ENCODE data around the gene SETD7. TPM values are rescaled to one million over a fixed set of nuclear protein-coding genes. Genes with fewer than 3 reads are reported as not detected.

Gene SETD7
- total and polyA plus RNA-seq, 2 experiments from 2014 or later = 4.8 to 20.4 TPM

DNA sequence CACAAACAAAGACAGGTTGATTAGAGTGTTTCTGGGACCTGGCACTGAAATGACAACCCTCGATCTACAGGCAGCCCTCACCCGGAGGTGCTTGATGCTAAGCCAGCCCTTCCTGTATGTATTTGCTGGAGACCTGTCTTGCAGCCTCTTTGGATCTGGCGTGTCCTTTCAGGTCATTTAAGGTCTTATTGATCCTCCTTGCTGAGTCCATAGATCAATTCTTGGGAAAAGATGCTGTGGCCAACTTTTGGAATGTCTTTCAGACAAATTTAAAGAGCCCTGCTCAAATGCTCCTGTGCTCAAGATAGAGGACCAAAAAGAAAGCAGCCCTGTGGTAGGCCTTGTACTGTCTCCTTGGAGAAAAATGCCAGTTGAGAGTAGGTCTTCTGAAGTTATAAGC lies 6.8 kb upstream of the SETD7 start:
- H3K27me3 ChIP-seq = peaks cover 8% of the 10 kb centered on the region
- H3K4me3 ChIP-seq = no peak overlapping the region
- no peaks in the 10 kb centered on the region for H3K9me3 ChIP-seq (ENCODE audit: low read depth)
- no peaks in the 10 kb centered on the region for H3K36me3 ChIP-seq
- no peak for DNase-seq (ENCODE audit: low read depth in 1 of 2, low spot score in 1 of 2)
- TF ChIP-seq, protein P1, sequence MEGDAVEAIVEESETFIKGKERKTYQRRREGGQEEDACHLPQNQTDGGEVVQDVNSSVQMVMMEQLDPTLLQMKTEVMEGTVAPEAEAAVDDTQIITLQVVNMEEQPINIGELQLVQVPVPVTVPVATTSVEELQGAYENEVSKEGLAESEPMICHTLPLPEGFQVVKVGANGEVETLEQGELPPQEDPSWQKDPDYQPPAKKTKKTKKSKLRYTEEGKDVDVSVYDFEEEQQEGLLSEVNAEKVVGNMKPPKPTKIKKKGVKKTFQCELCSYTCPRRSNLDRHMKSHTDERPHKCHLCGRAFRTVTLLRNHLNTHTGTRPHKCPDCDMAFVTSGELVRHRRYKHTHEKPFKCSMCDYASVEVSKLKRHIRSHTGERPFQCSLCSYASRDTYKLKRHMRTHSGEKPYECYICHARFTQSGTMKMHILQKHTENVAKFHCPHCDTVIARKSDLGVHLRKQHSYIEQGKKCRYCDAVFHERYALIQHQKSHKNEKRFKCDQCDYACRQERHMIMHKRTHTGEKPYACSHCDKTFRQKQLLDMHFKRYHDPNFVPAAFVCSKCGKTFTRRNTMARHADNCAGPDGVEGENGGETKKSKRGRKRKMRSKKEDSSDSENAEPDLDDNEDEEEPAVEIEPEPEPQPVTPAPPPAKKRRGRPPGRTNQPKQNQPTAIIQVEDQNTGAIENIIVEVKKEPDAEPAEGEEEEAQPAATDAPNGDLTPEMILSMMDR (IDR thresholded peaks at IDR 0.05; ENCODE audit: low read depth, low read length) = no peak
- peaks cover 17% of the 10 kb centered on the region for H3K4me1 ChIP-seq (ENCODE audit: low read depth)
- H3K27ac ChIP-seq = no peak overlapping the region

GRCh38 chr4:139562067-139562684 lies 6.2 kb upstream of the SETD7 start:
- Histone ChIP-seq H3K36me3 (no peaks in the 10 kb centered on the region), H3K9me3 (ENCODE audit: low read depth) (no peaks in the 10 kb centered on the region), H3K4me1 (ENCODE audit: low read depth) (peaks cover 17% of the 10 kb centered on the region), H3K27me3 (peaks cover 14% of the 10 kb centered on the region), H3K27ac (no peak overlapping the region), H3K4me3 (no peak overlapping the region)
- no peak for DNase-seq (ENCODE audit: low read depth in 1 of 2, low spot score in 1 of 2)
- TF ChIP-seq, protein P1 (IDR thresholded peaks at IDR 0.05; ENCODE audit: low read depth, low read length) = no peak

DNA sequence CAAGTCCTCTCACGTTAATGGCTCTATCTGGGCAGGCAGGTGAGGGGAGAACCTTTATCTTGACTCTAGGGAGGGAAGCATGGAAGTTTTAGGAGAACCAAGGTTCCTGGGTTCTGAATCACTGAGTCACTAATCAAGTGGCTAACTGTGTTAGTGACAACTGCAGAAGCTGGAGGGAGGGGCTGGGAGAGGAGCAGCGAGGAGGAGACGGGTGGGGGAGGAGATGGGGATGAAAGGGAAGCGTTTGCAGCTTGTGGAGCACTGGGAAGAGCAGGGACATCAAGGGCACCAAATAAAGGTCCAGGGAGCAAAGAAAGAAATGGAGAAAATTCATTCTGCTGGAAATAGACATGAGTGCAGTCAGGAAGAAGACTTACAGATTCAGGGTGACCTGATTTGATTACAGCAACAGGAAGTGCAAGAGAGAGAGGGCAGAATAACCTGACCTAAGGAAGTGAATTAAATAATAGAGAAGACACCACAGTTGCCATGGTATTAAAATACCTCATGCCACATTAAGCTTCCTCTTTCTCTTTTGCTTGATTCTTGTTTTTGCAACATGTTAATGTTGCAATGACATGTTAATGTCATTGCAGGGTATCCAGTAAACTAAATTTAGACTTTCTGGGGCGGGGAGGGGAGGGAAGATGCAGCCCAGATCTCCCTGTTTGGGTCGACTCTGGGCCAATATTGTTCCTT lies 4.5 kb upstream of the SETD7 start:
- H3K27ac ChIP-seq = no peak overlapping the region
- TF ChIP-seq, protein P1 (IDR thresholded peaks at IDR 0.05; ENCODE audit: low read depth, low read length) = no peak
- H3K27me3 ChIP-seq = peaks cover 14% of the 10 kb centered on the region
- no peak for DNase-seq (ENCODE audit: low read depth in 1 of 2, low spot score in 1 of 2)
- H3K36me3 ChIP-seq = no peaks in the 10 kb centered on the region
- no peak overlapping the region for H3K4me3 ChIP-seq
- H3K4me1 ChIP-seq (ENCODE audit: low read depth) = peaks cover 17% of the 10 kb centered on the region
- H3K9me3 ChIP-seq (ENCODE audit: low read depth) = no peaks in the 10 kb centered on the region

DNA sequence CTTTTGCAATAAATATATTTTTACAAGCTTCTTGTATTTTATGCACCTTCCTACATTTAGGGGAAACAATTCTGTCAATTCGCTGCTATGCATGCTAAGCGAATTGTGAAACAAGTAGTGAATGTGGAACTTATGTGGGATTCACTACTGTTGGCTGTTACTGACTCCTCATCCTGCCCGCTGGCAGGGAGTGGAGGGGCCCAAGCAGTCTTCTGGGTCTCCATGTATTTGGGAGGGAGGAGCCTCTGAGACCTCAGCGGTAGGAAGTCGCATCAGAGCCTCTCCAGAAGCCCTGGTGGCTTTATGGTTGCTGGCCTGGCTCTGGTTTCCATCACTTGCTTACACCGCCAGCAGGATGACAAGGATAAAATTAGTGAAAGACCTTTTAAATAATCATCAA lies 3.7 kb upstream of the SETD7 start:
- TF ChIP-seq, protein P1 (IDR thresholded peaks at IDR 0.05; ENCODE audit: low read depth, low read length) = no peak
- peaks cover 19% of the 10 kb centered on the region for H3K4me1 ChIP-seq (ENCODE audit: low read depth)
- no peak overlapping the region for H3K27ac ChIP-seq
- H3K36me3 ChIP-seq = no peaks in the 10 kb centered on the region
- peak in 1 of 2 donors; percentile 55 for DNase-seq (ENCODE audit: low read depth in 1 of 2, low spot score in 1 of 2)
- no peaks in the 10 kb centered on the region for H3K9me3 ChIP-seq (ENCODE audit: low read depth)
- H3K4me3 ChIP-seq = no peak overlapping the region
- H3K27me3 ChIP-seq = peaks cover 14% of the 10 kb centered on the region

- no peak for DNase-seq (ENCODE audit: low read depth in 1 of 2, low spot score in 1 of 2)
- no peaks in the 10 kb centered on the region for H3K36me3 ChIP-seq
- H3K27me3 ChIP-seq = peaks cover 14% of the 10 kb centered on the region
- no peaks in the 10 kb centered on the region for H3K9me3 ChIP-seq (ENCODE audit: low read depth)
- H3K27ac ChIP-seq = no peak overlapping the region
- TF ChIP-seq, protein P1 (IDR thresholded peaks at IDR 0.05; ENCODE audit: low read depth, low read length) = no peak
- H3K4me1 ChIP-seq (ENCODE audit: low read depth) = peaks cover 25% of the 10 kb centered on the region
- H3K4me3 ChIP-seq = no peak overlapping the region
Observed at GRCh38 chr4:139559089-139559479, 3.1 kb upstream of the SETD7 start.

Data from cardiac muscle cell (in vitro differentiated cells and primary cell).